ENCODE data around the gene GALNT13.

Gene GALNT13

GRCh38 chr2:154264024-154264423 lies 392.3 kb downstream of the GALNT13 start:
- DNase-seq (ENCODE audit: low spot score) (no peak), ATAC-seq (ENCODE audit: low read depth) (peak; percentile 84)
- H3K27ac ChIP-seq (ENCODE audit: poor library complexity, severe bottlenecking) = peak overlapping the region; percentile 80
- no peak for TF ChIP-seq CTCF (IDR thresholded peaks at IDR 0.05; ENCODE audit: poor library complexity, severe bottlenecking)
- peaks cover 31% of the 10 kb centered on the region for H3K4me1 ChIP-seq (ENCODE audit: insufficient read depth, poor library complexity, severe bottlenecking)
- H3K4me3 ChIP-seq (ENCODE audit: severe bottlenecking) = no peak overlapping the region
- H3K27me3 ChIP-seq (ENCODE audit: insufficient read depth, poor library complexity, severe bottlenecking) = no peaks in the 10 kb centered on the region
- no peaks in the 10 kb centered on the region for H3K9me3 ChIP-seq (ENCODE audit: severe bottlenecking)
- no peaks in the 10 kb centered on the region for H3K36me3 ChIP-seq (ENCODE audit: low read depth)

GRCh38 chr2:154267983-154268382 lies 396.3 kb downstream of the GALNT13 start:
- no peak for TF ChIP-seq CTCF (IDR thresholded peaks at IDR 0.05; ENCODE audit: poor library complexity, severe bottlenecking)
- no peaks in the 10 kb centered on the region for H3K36me3 ChIP-seq (ENCODE audit: low read depth)
- peaks cover 10% of the 10 kb centered on the region for H3K4me1 ChIP-seq (ENCODE audit: insufficient read depth, poor library complexity, severe bottlenecking)
- no peak overlapping the region for H3K4me3 ChIP-seq (ENCODE audit: severe bottlenecking)
- DNase-seq (ENCODE audit: low spot score) (no peak), ATAC-seq (ENCODE audit: low read depth) (no peak)
- no peaks in the 10 kb centered on the region for H3K9me3 ChIP-seq (ENCODE audit: severe bottlenecking)
- no peak overlapping the region for H3K27ac ChIP-seq (ENCODE audit: poor library complexity, severe bottlenecking)
- peaks cover 4% of the 10 kb centered on the region for H3K27me3 ChIP-seq (ENCODE audit: insufficient read depth, poor library complexity, severe bottlenecking)

- no peak for ATAC-seq (ENCODE audit: low read depth)
- no peaks in the 10 kb centered on the region for H3K9me3 ChIP-seq (ENCODE audit: severe bottlenecking)
- TF ChIP-seq CTCF (IDR thresholded peaks at IDR 0.05; ENCODE audit: poor library complexity, severe bottlenecking) = no peak
Observed at GRCh38 chr2:154280543-154280942, 408.8 kb downstream of the GALNT13 start.

GRCh38 chr2:154289870-154290269 lies 418.1 kb downstream of the GALNT13 start:
- no peak overlapping the region for H3K4me3 ChIP-seq (ENCODE audit: severe bottlenecking)
- ATAC-seq (ENCODE audit: low read depth) = no peak
- no peaks in the 10 kb centered on the region for H3K36me3 ChIP-seq (ENCODE audit: low read depth)
- H3K4me1 ChIP-seq (ENCODE audit: insufficient read depth, poor library complexity, severe bottlenecking) = no peaks in the 10 kb centered on the region
- no peaks in the 10 kb centered on the region for H3K9me3 ChIP-seq (ENCODE audit: severe bottlenecking)
- H3K27ac ChIP-seq (ENCODE audit: poor library complexity, severe bottlenecking) = no peak overlapping the region
- no peak for TF ChIP-seq CTCF (IDR thresholded peaks at IDR 0.05; ENCODE audit: poor library complexity, severe bottlenecking)
- H3K27me3 ChIP-seq (ENCODE audit: insufficient read depth, poor library complexity, severe bottlenecking) = no peaks in the 10 kb centered on the region
- no peak for DNase-seq (ENCODE audit: low spot score)

More at GRCh38 chr2:154280543-154280942, 408.8 kb downstream of the GALNT13 start:
- H3K27me3 ChIP-seq (ENCODE audit: insufficient read depth, poor library complexity, severe bottlenecking) = no peaks in the 10 kb centered on the region
- H3K4me1 ChIP-seq (ENCODE audit: insufficient read depth, poor library complexity, severe bottlenecking) = no peaks in the 10 kb centered on the region
- no peaks in the 10 kb centered on the region for H3K36me3 ChIP-seq (ENCODE audit: low read depth)
- DNase-seq (ENCODE audit: low spot score) = no peak
- no peak overlapping the region for H3K4me3 ChIP-seq (ENCODE audit: severe bottlenecking)
- no peak overlapping the region for H3K27ac ChIP-seq (ENCODE audit: poor library complexity, severe bottlenecking)

GRCh38 chr2:154291511-154291910 lies 419.8 kb downstream of the GALNT13 start:
- no peaks in the 10 kb centered on the region for H3K4me1 ChIP-seq (ENCODE audit: insufficient read depth, poor library complexity, severe bottlenecking)
- H3K9me3 ChIP-seq (ENCODE audit: severe bottlenecking) = no peaks in the 10 kb centered on the region
- H3K4me3 ChIP-seq (ENCODE audit: severe bottlenecking) = no peak overlapping the region
- H3K36me3 ChIP-seq (ENCODE audit: low read depth) = no peaks in the 10 kb centered on the region
- no peak for TF ChIP-seq CTCF (IDR thresholded peaks at IDR 0.05; ENCODE audit: poor library complexity, severe bottlenecking)
- DNase-seq (ENCODE audit: low spot score) (no peak), ATAC-seq (ENCODE audit: low read depth) (no peak)
- no peaks in the 10 kb centered on the region for H3K27me3 ChIP-seq (ENCODE audit: insufficient read depth, poor library complexity, severe bottlenecking)
- H3K27ac ChIP-seq (ENCODE audit: poor library complexity, severe bottlenecking) = no peak overlapping the region

Measured in RWPE2 (cell line).